Lung (tissue), 12 donors: Measurements from ENCODE around the gene HCRTR1. TPM values are rescaled to one million over a fixed set of nuclear protein-coding genes. Genes with fewer than 3 reads are reported as not detected.
A peak's percentile ranks its signal among the peaks of the same experiment; 100 is the strongest.

ENCODE experiments used
- ATAC-seq: fragments of 200-7000 bp; cut with Tn5 transposase; one replicate; pipeline ENCODE4 v1.9.1; 2020; ENCODE audit warnings: moderate number of reproducible peaks; ENCODE audit not compliant: insufficient read depth, low FRiP score
- DNase-seq, 3 donors: peaks; one replicate each; pipeline ENCODE4 v3.0.0-alpha.2; 2013 to 2017
- H3K27ac ChIP-seq, 2 donors: one replicate each; pipeline ENCODE4 v1.5.1; 2013; ENCODE audit warnings: mild to moderate bottlenecking in 2 of 2, moderate library complexity in 2 of 2, control low read depth in 1 of 2, inconsistent platforms in 1 of 2, low read depth in 1 of 2, low read length in 1 of 2
- H3K27me3 ChIP-seq, 3 donors: one replicate each; pipeline ENCODE4 v1.5.1; 2013; ENCODE audit warnings: low read length in 2 of 3; ENCODE audit not compliant: control insufficient read depth in 3 of 3, insufficient read depth in 3 of 3
- H3K36me3 ChIP-seq, 4 donors: one replicate each; pipeline ENCODE4 v1.5.1; 2013; ENCODE audit warnings: low read length in 4 of 4, mild to moderate bottlenecking in 1 of 4, moderate library complexity in 1 of 4; ENCODE audit not compliant: control insufficient read depth in 4 of 4, insufficient read depth in 4 of 4
- H3K4me1 ChIP-seq, 5 donors: one replicate each; pipeline ENCODE4 v1.5.1; 2013; ENCODE audit warnings: low read length in 5 of 5, mild to moderate bottlenecking in 2 of 5, moderate library complexity in 1 of 5; ENCODE audit not compliant: control insufficient read depth in 5 of 5, insufficient read depth in 5 of 5
- H3K4me3 ChIP-seq: one replicate; pipeline ENCODE4 v1.5.1; 2013; ENCODE audit warnings: mild to moderate bottlenecking, control low read depth, moderate library complexity
- H3K9ac ChIP-seq, 2 donors: one replicate each; pipeline ENCODE4 v1.5.1; 2013; ENCODE audit warnings: low read length in 2 of 2, control low read depth in 1 of 2; ENCODE audit not compliant: insufficient read depth in 1 of 2
- H3K9me3 ChIP-seq, 4 donors: one replicate each; pipeline ENCODE4 v1.5.1; 2013; ENCODE audit warnings: low read length in 3 of 4, mild to moderate bottlenecking in 1 of 4, moderate library complexity in 1 of 4; ENCODE audit not compliant: control insufficient read depth in 4 of 4, insufficient read depth in 3 of 4
- CTCF ChIP-seq: IDR thresholded peaks from 2 replicates; pipeline ENCODE4 v1.5.1; 2012; ENCODE audit warnings: mild to moderate bottlenecking; ENCODE audit errors: control extremely low read depth, extremely low read depth
- WGBS, 2 donors: extraction: QIAGEN DNeasy Blood & Tissue Kit; methylation state at CpG; one replicate each; pipeline ENCODE4 v1.1.7; 2013; 5-methylcytosine and 5-hydroxymethylcytosine counted together
- polyA plus RNA-seq, 2 donors: library from polyadenylated mRNA; stranded (reverse); fragments of 200-250 nt; gene quantifications; one replicate each; pipeline ENCODE4 v1.2.1, GENCODE V29; 2013
- total RNA-seq, 2 donors: library from RNA; depleted of rRNA in 1 of 2; stranded (reverse); fragments of >200 nt in 1 of 2; gene quantifications; one replicate each; pipeline ENCODE4 v1.2.1, GENCODE V29; 2014 to 2021
- donor health status: control.
- donor health status: control.
- donor health status: Bipolar disorder and iron deficiency.
- donor health status: healthy.
- donor health status: DM: yes; HTN: yes; CAD: no.

Gene HCRTR1
- total and polyA plus RNA-seq, 4 donors, result 0.08 to 0.14 TPM; not detected in 2

GRCh38 chr1:31651766-31652165 is 34.3 kb downstream of the HCRTR1 start:
- Histone ChIP-seq H3K9me3 (no peaks in the 10 kb centered on the region), H3K9ac (no peak overlapping the region), H3K4me1 (peaks cover 0 to 5% (median 0%) of the 10 kb centered on the region in 5 donors), H3K36me3 (peaks cover 0 to 19% (median 3%) of the 10 kb centered on the region in 4 donors), H3K27me3 (no peaks in the 10 kb centered on the region), H3K4me3 (no peak overlapping the region), H3K27ac (no peak overlapping the region)
- ATAC-seq (no peak), DNase-seq (no peak)
- TF ChIP-seq CTCF, result no peak
- WGBS, 2 donors, result 62 to 78% methylated on average over 6 of the region's 6 CpGs

GRCh38 chr1:31652891-31653499 is 35.5 kb downstream of the HCRTR1 start:
- 70 to 84% methylated on average over 4 of the region's 4 CpGs for WGBS, 2 donors
- Histone ChIP-seq H3K9me3 (no peaks in the 10 kb centered on the region), H3K4me3 (no peak overlapping the region), H3K4me1 (peaks cover 0 to 5% (median 0%) of the 10 kb centered on the region in 5 donors), H3K27me3 (no peaks in the 10 kb centered on the region), H3K36me3 (peaks cover 0 to 19% (median 7%) of the 10 kb centered on the region in 4 donors), H3K27ac (no peak overlapping the region), H3K9ac (no peak overlapping the region)
- peak; percentile 54 for ATAC-seq
- no peak for DNase-seq
- TF ChIP-seq CTCF, result no peak

- 91 to 95% methylated on average over 12 of the region's 12 CpGs for WGBS, 2 donors
- Histone ChIP-seq H3K9me3 (no peaks in the 10 kb centered on the region), H3K27me3 (no peaks in the 10 kb centered on the region), H3K4me1 (peaks cover 0 to 5% (median 0%) of the 10 kb centered on the region in 5 donors), H3K9ac (no peak overlapping the region), H3K27ac (no peak overlapping the region), H3K36me3 (peaks cover 0 to 19% (median 7%) of the 10 kb centered on the region in 4 donors), H3K4me3 (no peak overlapping the region)
- no peak for ATAC-seq
- TF ChIP-seq CTCF, result no peak
- no peak for DNase-seq
Measured at GRCh38 chr1:31653717-31654473, 36.4 kb downstream of the HCRTR1 start.
